Stimulated activated memory B cell treated with anti-CD40 and anti-IgM and Interleukin-4, amounts not matched to agents 10 μg/mL and 1 μg/mL and 100 μg/mL, for 72 hours (primary cell): ENCODE results near the gene PLPP2.

Experiments used
- ATAC-seq: fragments of 150-1000 bp; cut with Tn5 transposase; 2 replicates; pipeline ENCODE4 v1.10.0; 2021
- H3K27ac Mint-ChIP-seq: one replicate; pipeline ENCODE4 v1.8.0; 2022; ENCODE audit warnings: mild to moderate bottlenecking, mixed read lengths
- H3K27me3 Mint-ChIP-seq: one replicate; pipeline ENCODE4 v1.8.0; 2022; ENCODE audit warnings: mixed read lengths
- H3K36me3 Mint-ChIP-seq: one replicate; pipeline ENCODE4 v1.8.0; 2022; ENCODE audit warnings: mixed read lengths
- H3K4me1 Mint-ChIP-seq: one replicate; pipeline ENCODE4 v1.8.0; 2022; ENCODE audit warnings: mixed read lengths
- H3K4me3 Mint-ChIP-seq: one replicate; pipeline ENCODE4 v1.8.0; 2022; ENCODE audit warnings: mild to moderate bottlenecking, moderate library complexity, mixed read lengths
- H3K9me3 Mint-ChIP-seq: one replicate; pipeline ENCODE4 v1.8.0; 2022; ENCODE audit warnings: mixed read lengths

Gene PLPP2

DNA sequence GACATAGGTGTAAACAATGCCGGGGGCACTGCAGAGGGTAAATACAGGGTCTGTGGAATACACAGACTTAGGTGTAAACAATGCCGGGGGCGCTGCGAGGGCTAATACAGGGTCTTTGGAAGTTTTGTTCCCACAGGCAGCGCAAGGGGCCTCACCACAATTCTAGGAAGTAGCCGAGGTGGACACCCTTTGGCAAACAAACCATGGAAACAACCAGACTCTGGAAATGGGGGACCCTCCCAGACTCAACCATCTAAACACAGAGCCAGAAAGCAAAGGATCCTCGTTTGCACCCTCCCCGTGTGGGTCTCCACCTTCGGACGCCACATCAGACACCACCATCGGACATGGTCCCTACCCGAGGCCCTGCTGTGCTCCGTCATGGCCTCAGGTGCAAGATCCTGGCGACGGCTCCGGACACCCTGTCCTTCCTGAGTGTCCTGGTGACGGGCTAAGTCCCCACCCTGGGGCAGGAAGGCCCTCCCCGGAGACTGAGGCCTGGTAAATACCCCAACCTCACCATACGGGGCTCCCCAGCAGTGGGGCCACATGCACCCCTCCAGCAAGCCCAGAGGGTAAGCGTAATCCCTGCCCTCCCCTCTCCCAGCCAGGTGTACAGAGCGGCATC, 16.7 kb upstream of the PLPP2 start:
- Mint-ChIP-seq H3K27ac (no peak overlapping the region), H3K4me3 (no peak overlapping the region), H3K27me3 (no peaks in the 10 kb centered on the region), H3K9me3 (no peaks in the 10 kb centered on the region), H3K36me3 (peaks cover 59% of the 10 kb centered on the region), H3K4me1 (no peaks in the 10 kb centered on the region)
- ATAC-seq, result peak; percentile 10

DNA sequence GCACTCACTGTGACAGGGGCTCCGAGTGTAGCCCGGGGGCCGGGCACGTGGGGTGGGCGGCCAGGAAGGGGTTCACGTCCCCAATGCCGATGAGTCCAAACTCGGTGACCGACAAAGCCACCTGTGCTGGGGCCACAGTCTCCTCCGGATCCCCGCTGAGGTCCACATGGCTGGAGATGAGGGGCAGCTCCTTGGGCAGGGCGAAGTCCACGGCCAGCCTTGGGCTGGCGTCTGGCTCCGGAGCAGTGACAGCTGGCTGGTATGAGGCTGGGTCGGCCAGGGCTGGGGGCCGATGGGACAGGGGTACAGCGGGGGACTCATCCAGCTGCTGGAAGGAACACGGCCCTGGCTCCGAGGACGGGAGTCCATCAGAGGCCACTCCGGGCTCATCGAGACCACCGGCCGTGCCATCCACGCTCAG, 15.9 kb upstream of the PLPP2 start:
- Mint-ChIP-seq H3K36me3 (peaks cover 59% of the 10 kb centered on the region), H3K27me3 (no peaks in the 10 kb centered on the region), H3K9me3 (no peaks in the 10 kb centered on the region), H3K27ac (no peak overlapping the region), H3K4me3 (no peak overlapping the region), H3K4me1 (no peaks in the 10 kb centered on the region)
- ATAC-seq, result no peak

DNA sequence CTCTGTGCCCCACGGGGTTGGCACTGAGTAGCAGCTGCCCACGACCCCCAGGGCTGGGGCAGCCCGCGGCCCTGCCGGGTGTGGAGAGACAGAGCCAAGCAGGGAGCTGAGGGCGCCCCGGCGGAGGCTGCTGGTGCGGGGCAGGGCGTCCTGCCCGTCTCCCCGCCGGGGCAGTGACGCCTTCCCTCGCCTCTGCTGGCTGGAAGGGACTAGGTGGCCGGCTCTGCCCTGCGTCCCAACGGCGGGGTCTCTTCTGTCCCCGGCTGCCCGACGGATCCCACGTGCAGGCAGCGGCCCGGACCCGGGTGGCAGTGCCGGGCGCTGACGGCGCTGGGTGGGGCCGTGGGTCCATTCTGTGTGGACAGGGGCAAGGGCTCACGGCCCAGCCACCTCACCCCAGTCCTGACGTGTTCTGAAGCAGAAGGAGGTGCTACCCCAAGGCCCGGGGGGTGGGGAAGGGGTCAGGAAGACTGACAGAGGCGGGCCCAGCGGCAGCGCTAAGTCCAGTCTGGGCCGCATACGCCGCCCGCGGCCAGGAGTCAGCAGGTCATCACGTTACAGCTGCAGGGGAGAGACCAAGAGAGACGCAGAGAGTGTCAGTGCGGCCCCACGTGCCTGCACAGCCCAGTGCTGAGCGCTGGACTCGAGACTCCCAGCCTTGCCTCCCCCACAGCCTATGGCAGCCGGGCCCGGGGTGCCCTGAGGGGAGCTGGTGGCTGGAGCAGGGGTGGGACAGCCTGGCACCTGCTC, 15.1 kb upstream of the PLPP2 start:
- Mint-ChIP-seq H3K4me1 (no peaks in the 10 kb centered on the region), H3K9me3 (no peaks in the 10 kb centered on the region), H3K27me3 (no peaks in the 10 kb centered on the region), H3K27ac (no peak overlapping the region), H3K4me3 (no peak overlapping the region), H3K36me3 (peaks cover 56% of the 10 kb centered on the region)
- ATAC-seq, result peak; percentile 38

DNA sequence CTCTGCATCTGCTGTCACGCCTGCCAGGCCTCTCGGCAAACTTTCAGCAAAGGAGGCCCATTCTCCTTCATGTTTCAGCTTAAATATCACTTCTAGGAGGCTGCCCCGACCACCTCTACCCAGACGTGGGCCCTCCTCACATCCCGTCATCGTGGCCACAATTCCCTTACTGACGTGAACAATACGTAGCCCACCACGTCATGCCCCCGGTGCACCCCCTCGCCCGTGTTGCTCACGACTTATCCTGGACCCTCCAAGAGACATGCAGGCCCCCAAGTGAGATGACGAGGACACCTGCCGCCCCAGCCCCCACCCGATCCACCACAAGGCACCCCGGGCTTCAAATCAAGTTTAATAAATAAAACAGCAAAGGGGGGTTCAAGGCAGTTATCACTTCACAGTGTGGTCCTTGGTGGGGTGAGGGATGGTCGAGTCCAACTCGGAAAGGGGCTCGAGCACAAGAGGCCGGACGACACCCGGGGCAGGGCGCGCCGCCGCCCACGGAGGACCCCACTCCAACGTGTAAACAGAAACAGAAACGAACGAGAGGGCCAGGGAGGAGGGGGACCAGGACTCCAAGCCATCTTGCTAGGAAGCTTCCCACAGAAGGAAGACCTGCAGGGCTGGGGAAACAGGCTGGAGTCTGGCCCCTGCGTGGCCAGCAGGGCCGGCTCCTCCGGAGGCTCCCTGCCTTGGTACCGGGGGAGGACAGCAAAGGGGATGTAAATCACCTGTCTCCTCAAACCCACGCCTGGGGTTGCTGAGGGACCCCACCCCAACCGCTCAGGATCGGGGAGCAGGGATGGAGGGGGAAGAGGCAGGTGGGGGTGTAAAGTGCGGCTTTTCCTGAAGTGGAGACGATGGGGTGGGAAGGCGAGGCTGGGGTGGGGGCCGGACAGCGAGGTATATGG, 14.3 kb upstream of the PLPP2 start:
- no peak overlapping the region for H3K27ac Mint-ChIP-seq
- H3K4me1 Mint-ChIP-seq, result no peaks in the 10 kb centered on the region
- H3K36me3 Mint-ChIP-seq, result peaks cover 49% of the 10 kb centered on the region
- H3K9me3 Mint-ChIP-seq, result no peaks in the 10 kb centered on the region
- no peak overlapping the region for H3K4me3 Mint-ChIP-seq
- peak; percentile 48 for ATAC-seq
- H3K27me3 Mint-ChIP-seq, result no peaks in the 10 kb centered on the region

DNA sequence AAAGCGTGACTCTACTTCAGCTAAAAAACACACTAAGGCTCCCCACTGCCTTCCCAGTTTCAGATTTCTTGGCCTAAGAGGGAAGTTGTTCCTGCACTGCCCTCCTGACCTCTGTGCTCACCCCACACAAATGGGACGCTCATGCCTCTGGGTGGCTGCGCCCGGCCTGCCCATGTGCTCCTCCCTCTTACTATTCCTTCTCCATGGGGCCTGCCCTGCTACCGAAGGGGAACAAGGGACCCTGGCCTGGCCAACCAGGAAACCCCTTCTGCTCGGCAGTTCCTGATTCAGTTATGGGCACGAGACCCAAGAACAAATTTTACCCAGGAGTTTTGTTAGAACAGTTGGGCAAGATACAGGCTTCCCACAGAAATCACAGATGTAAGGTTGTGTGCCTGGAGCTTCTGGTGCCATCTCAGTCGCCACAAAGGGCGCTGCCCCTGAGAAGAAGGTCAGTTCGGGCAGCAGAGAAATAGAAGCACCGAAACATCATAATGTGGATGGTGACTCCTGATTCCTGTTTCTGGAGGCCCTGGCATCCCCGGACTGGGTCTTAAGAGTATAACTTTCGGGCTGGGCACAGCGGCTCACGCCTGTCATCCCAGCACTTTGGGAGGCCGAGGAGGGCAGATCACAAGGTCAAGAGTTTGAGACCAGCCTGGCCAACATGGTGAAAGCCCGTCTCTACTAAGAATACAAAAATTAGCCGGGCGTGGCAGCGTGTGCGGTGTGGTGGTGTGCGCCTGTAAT, 5.4 kb upstream of the PLPP2 start:
- Mint-ChIP-seq H3K27ac (no peak overlapping the region), H3K4me3 (no peak overlapping the region), H3K36me3 (no peaks in the 10 kb centered on the region), H3K4me1 (peaks cover 15% of the 10 kb centered on the region), H3K9me3 (no peaks in the 10 kb centered on the region), H3K27me3 (peaks cover 47% of the 10 kb centered on the region)
- ATAC-seq, result no peak

DNA sequence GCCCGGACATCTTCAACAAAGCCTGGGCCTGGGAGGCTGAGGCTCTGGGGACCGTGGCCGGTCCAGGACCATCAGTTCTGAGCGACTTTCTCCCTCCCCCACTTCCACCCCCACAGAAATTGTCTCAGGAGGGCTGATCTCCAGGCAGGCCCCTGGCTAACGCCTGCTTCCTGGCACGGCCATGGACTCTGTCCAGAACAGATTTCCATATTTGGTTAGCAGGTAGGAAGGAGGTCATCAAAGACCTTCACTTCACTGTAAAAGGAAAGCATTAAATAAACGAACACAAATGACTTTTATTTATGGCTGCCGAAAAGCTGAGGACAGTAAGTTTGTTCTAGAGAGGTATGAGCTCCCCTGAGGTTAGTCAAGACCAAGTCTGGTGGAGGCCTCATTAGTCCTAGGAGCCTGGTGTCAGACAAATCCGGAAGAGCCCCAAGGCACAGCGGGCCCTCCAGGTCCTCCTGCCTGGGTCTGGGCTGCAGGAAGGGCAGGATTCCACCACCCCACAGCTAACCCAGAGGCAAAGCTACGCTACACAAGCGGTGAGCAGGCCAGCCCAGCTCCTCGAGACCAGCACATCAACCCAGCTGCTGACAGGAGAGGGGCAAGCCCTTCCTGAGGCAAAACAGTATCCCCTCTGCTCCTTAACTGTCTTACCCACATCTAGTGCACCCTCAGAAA, 4.6 kb upstream of the PLPP2 start:
- Mint-ChIP-seq H3K27ac (no peak overlapping the region), H3K27me3 (peaks cover 47% of the 10 kb centered on the region), H3K4me1 (peaks cover 15% of the 10 kb centered on the region), H3K36me3 (no peaks in the 10 kb centered on the region), H3K9me3 (no peaks in the 10 kb centered on the region), H3K4me3 (no peak overlapping the region)
- no peak for ATAC-seq

DNA sequence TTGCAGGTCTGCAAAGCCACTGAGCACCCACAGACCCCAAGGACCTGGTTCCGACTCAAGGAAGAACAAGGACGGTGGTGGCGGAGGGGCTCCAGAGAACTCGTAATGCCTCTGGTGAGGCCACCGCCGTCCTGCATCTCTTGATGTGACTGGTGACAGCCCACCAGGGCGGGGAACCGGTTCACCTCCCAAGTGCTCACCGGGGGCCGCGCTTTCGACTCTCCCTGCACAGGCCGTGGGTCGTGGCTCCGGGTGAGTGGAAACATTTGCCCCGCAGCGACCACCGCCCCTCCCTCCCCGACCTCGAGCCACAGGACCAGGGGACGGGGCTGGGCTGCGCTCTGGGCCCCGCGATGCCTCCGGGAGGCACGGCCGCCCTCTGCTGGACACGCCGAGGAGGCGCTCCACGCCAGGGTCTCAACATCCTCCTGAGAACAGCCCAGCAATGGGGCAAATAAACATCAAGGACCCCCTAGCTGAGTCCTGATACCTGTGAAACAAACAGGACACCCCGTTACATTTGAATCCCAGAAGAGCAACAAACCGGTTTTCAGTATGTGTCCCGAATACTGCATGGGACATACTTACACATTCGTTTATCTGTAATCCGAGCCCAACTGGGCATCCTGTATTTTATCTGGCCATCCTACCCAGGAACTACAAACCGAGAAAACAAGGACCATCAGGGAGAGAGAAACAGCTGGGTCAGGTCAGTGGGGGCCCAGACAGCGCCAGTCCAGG, 3.9 kb upstream of the PLPP2 start:
- H3K4me3 Mint-ChIP-seq, result peak overlapping the region; percentile 23
- no peaks in the 10 kb centered on the region for H3K36me3 Mint-ChIP-seq
- peaks cover 51% of the 10 kb centered on the region for H3K27me3 Mint-ChIP-seq
- H3K27ac Mint-ChIP-seq, result no peak overlapping the region
- no peaks in the 10 kb centered on the region for H3K9me3 Mint-ChIP-seq
- ATAC-seq, result peak; percentile 62
- H3K4me1 Mint-ChIP-seq, result peaks cover 15% of the 10 kb centered on the region

DNA sequence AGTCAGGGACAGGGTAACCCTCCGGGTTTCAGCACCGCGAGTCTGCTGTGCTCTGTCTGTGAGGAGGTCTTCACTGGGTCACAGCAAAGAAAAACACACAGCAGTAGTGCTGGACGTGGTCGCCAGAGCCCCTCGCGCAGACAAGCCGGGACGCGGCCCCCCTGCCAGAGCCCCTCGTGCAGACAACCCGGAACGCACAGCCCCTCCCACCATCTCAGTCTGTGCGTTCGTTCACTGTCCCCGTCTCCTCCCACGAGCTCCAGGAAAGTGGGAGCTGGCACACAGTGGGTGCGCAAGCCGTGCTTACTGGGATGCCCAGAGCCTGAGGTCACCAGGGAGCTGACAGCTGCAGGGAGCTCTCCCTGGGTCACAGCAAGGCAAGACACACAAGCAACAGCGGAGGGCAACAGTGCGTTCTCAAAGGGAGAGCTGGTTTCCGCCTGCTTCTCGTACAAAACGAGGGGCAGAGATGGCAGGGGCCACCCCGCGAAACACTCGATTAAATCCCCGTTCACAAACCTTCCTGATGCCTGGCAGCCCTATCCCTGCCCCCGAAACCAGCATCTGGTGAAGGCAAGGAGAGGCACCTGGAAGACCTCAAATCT, 3.2 kb upstream of the PLPP2 start:
- peaks cover 58% of the 10 kb centered on the region for H3K27me3 Mint-ChIP-seq
- H3K36me3 Mint-ChIP-seq, result no peaks in the 10 kb centered on the region
- H3K4me3 Mint-ChIP-seq, result peak overlapping the region; percentile 18
- H3K27ac Mint-ChIP-seq, result no peak overlapping the region
- ATAC-seq, result no peak
- H3K9me3 Mint-ChIP-seq, result no peaks in the 10 kb centered on the region
- peaks cover 15% of the 10 kb centered on the region for H3K4me1 Mint-ChIP-seq

DNA sequence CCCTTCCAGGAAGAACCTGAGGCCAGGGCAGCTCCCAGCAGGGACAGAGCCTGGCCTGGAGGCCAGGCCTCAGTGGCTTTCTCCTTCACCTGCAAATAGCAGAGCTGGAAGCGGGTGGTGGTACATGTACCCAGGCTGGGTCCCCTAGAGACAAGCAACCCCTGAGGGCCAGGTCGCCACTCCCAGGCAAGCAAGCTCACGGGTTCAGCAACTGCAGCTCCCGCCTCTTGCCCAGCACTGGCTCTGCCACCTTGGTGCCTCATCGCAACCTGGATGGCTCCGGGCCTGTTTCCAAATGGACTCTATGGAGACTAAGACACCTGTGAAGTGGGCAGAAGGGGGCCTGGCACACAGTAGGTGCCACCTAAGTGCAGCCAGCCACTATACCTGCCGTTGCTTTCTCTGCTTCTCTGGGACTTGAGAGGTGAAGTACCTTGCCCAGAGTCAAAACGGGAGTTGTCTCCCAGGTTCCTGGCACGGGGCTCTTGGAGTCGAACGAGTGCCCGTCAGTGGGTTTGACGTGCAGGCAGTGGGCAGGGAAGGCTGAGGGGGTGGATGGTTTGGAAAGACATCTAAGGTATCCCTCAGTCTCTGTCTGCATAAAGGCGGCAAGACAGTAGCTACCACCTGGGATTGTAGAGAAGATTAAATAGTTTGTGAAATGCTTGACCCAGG, 2.4 kb upstream of the PLPP2 start:
- ATAC-seq, result no peak
- Mint-ChIP-seq H3K27me3 (peaks cover 67% of the 10 kb centered on the region), H3K36me3 (no peaks in the 10 kb centered on the region), H3K4me3 (no peak overlapping the region), H3K27ac (no peak overlapping the region), H3K9me3 (no peaks in the 10 kb centered on the region), H3K4me1 (peaks cover 15% of the 10 kb centered on the region)

DNA sequence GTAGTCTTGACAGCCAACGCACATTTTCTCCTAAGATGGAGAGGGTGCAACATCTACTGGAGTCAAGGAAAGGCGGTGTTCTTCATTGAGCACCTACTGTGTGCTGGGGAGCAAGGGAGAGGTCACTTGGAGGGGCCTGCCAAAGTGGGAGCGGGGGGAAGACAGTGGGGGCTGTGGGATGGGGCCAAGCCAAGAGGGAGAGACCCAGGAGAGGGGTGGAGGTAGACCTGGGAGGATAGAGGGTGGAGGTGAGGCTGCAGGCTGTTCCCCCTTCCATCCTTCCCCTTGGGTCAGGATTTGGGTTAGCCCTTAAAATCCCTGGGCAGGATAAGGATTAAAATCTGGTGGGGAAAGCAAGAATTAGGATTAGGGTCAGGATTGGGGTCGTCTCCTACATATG, 1.7 kb upstream of the PLPP2 start:
- peaks cover 73% of the 10 kb centered on the region for H3K27me3 Mint-ChIP-seq
- no peaks in the 10 kb centered on the region for H3K36me3 Mint-ChIP-seq
- peaks cover 15% of the 10 kb centered on the region for H3K4me1 Mint-ChIP-seq
- H3K4me3 Mint-ChIP-seq, result no peak overlapping the region
- H3K27ac Mint-ChIP-seq, result no peak overlapping the region
- no peak for ATAC-seq
- no peaks in the 10 kb centered on the region for H3K9me3 Mint-ChIP-seq

DNA sequence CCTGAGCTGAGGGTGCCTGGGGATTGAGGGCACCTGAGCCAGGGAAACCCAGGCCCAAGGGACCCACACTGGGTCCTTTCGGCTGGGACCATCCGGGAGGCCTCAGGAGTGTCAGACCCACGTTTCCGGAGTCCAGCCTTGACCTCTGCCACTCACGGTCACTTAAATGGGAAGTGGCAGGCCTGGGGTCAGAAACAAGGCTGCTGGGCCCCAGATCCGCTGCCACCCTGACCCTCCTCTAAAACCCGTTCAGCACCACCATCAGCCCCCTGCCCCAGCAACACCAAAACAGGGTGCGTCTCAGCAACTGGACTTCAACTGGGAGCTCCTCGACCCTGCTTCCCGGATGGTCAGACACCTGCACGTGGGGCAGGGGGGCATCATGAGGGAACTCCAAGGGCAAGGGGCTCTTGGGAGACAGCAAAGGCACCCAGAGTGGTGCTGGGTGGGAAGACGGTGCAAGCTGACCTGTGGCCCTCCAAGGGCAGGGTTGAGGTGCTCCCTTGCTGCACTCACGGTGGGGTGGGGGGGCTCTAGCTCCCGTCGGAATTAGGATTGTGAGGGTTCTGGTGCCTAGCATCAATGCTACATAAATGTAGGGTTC, 1.2 kb upstream of the PLPP2 start:
- H3K9me3 Mint-ChIP-seq, result no peaks in the 10 kb centered on the region
- H3K4me3 Mint-ChIP-seq, result no peak overlapping the region
- ATAC-seq, result no peak
- peaks cover 79% of the 10 kb centered on the region for H3K27me3 Mint-ChIP-seq
- peaks cover 15% of the 10 kb centered on the region for H3K4me1 Mint-ChIP-seq
- H3K36me3 Mint-ChIP-seq, result no peaks in the 10 kb centered on the region
- no peak overlapping the region for H3K27ac Mint-ChIP-seq

DNA sequence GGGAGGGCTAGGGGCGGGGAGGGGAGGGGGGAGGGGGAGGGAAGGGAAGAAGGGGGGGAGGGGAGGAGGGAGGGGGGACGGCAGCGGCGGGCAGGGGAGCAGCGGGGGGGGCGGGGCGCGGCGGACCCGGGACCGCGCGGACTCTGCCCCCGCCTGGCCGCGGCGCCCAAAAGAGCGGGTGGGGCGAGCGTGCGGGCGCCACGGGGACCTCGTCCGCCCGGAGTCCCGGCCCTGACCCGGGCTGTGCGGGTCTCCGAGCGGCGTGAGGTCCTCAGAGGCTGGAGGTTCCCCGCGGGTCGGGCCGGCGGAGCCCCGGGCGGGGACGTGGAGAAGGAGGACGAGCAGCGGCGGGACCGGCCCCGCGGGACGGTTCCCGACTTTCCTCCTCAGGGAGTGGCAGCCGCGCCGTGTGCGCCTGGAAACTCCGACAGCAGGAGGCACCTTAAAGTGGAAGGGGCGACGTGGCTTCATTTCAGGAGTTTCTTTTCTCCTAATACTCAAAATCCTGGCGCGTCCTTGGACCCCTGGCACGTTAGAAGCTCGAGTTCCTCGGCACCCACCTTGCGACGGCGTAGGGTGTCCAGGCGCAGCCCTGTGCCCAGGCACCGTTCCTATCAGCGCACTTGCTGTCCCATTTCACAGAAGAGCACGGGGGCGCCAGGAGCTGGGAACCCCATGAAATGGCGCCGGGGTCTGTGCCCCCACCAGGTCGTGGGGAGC, 518 bp upstream of the PLPP2 start:
- peak; percentile 21 for ATAC-seq
- Mint-ChIP-seq H3K36me3 (no peaks in the 10 kb centered on the region), H3K27me3 (peaks cover 81% of the 10 kb centered on the region), H3K4me1 (peaks cover 15% of the 10 kb centered on the region), H3K4me3 (no peak overlapping the region), H3K9me3 (no peaks in the 10 kb centered on the region), H3K27ac (no peak overlapping the region)
